DOHH2 (cell line): ENCODE measurements around the gene STEAP3.
A peak's percentile ranks its signal among the peaks of the same experiment; 100 is the strongest.

ENCODE experiments used
- H3F3A ChIP-seq: fragments of 200-600 bp; sonication (generic), shearing (Covaris generic); 2 replicates; pipeline ENCODE4 v1.6.0; 2016; ENCODE audit warnings: antibody characterized with exemption, mild to moderate bottlenecking; ENCODE audit not compliant: control insufficient read depth, insufficient read depth
- H3K27ac ChIP-seq: fragments of 200-600 bp; sonication (generic); 2 replicates; pipeline ENCODE4 v1.5.1; 2014; ENCODE audit warnings: low read depth, mild to moderate bottlenecking, low read length, moderate library complexity
- H3K27me3 ChIP-seq: fragments of 200-600 bp; sonication (generic); 2 replicates; pipeline ENCODE4 v1.6.1; 2014; ENCODE audit warnings: mild to moderate bottlenecking, low read length, mixed read lengths; ENCODE audit not compliant: control insufficient read depth
- H3K36me3 ChIP-seq: fragments of 200-600 bp; sonication (generic); 2 replicates; pipeline ENCODE4 v1.6.1; 2014; ENCODE audit warnings: mild to moderate bottlenecking, low read length, moderate library complexity, mixed read lengths; ENCODE audit not compliant: control insufficient read depth
- H3K4me1 ChIP-seq: fragments of 200-600 bp; sonication (generic); 2 replicates; pipeline ENCODE4 v1.6.1; 2014; ENCODE audit warnings: mild to moderate bottlenecking, low read length, mixed read lengths; ENCODE audit not compliant: control insufficient read depth
- H3K4me2 ChIP-seq: fragments of 200-600 bp; sonication (generic); 2 replicates; pipeline ENCODE4 v1.6.0; 2014; ENCODE audit warnings: mild to moderate bottlenecking, low read length, moderate library complexity
- H3K4me3 ChIP-seq: fragments of 200-600 bp; sonication (generic); 2 replicates; pipeline ENCODE4 v1.5.1; 2014; ENCODE audit warnings: mild to moderate bottlenecking, low read length, mixed read lengths
- H3K79me2 ChIP-seq: fragments of 200-600 bp; sonication (generic); 2 replicates; pipeline ENCODE4 v1.6.1; 2014; ENCODE audit warnings: mild to moderate bottlenecking, low read length, mixed read lengths; ENCODE audit not compliant: control insufficient read depth
- H3K9me2 ChIP-seq: fragments of 200-600 bp; sonication (generic); replicated peaks from 2 replicates; pipeline ENCODE4 v1.6.1; 2014; ENCODE audit warnings: mild to moderate bottlenecking, low read length, mixed read lengths; ENCODE audit not compliant: control insufficient read depth
- H3K9me3 ChIP-seq: fragments of 200-600 bp; sonication (generic); 2 replicates; pipeline ENCODE4 v1.6.1; 2014; ENCODE audit warnings: antibody characterized with exemption, low read length, mixed read lengths; ENCODE audit not compliant: control insufficient read depth, insufficient read depth
- H4K20me1 ChIP-seq: fragments of 200-600 bp; sonication (generic); 2 replicates; pipeline ENCODE4 v1.6.0; 2014; ENCODE audit warnings: low read depth, mild to moderate bottlenecking, antibody characterized with exemption, low read length, moderate library complexity; ENCODE audit not compliant: control insufficient read depth, insufficient read depth
- EZH2phosphoT487 ChIP-seq: fragments of 200-600 bp; sonication (generic); IDR thresholded peaks from 2 replicates; pipeline ENCODE4 v1.6.1; 2017; ENCODE audit warnings: borderline replicate concordance, mild to moderate bottlenecking, antibody characterized with exemption, low read length, moderate library complexity, mixed read lengths
- TF ChIP-seq, protein P1 (sequence below): fragments of 200-600 bp; sonication (generic); IDR thresholded peaks from one replicate; pipeline ENCODE4 v1.5.1; 2014; ENCODE audit warnings: antibody characterized with exemption, mild to moderate bottlenecking, low read depth, low read length; ENCODE audit not compliant: poor library complexity, severe bottlenecking

Gene STEAP3

GRCh38 chr2:119295688-119296375 lies 72.2 kb downstream of the STEAP3 start:
- H3K4me2 ChIP-seq = no peak overlapping the region
- no peaks in the 10 kb centered on the region for H4K20me1 ChIP-seq

GRCh38 chr2:119301413-119301812 lies 77.8 kb downstream of the STEAP3 start:
- Histone ChIP-seq H3K9me2 (no peaks in the 10 kb centered on the region), H3K4me1 (peaks cover 42% of the 10 kb centered on the region), H3K4me2 (no peak overlapping the region), H4K20me1 (no peaks in the 10 kb centered on the region), H3K9me3 (no peaks in the 10 kb centered on the region), H3K4me3 (no peak overlapping the region), H3K27ac (no peak overlapping the region), H3F3A (no peaks in the 10 kb centered on the region), H3K27me3 (no peaks in the 10 kb centered on the region), H3K79me2 (peaks cover 11% of the 10 kb centered on the region), H3K36me3 (no peaks in the 10 kb centered on the region; the same call in 1 of the 2 replicates)
- TF ChIP-seq, protein P1, sequence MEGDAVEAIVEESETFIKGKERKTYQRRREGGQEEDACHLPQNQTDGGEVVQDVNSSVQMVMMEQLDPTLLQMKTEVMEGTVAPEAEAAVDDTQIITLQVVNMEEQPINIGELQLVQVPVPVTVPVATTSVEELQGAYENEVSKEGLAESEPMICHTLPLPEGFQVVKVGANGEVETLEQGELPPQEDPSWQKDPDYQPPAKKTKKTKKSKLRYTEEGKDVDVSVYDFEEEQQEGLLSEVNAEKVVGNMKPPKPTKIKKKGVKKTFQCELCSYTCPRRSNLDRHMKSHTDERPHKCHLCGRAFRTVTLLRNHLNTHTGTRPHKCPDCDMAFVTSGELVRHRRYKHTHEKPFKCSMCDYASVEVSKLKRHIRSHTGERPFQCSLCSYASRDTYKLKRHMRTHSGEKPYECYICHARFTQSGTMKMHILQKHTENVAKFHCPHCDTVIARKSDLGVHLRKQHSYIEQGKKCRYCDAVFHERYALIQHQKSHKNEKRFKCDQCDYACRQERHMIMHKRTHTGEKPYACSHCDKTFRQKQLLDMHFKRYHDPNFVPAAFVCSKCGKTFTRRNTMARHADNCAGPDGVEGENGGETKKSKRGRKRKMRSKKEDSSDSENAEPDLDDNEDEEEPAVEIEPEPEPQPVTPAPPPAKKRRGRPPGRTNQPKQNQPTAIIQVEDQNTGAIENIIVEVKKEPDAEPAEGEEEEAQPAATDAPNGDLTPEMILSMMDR = no peak

More at GRCh38 chr2:119295688-119296375, 72.2 kb downstream of the STEAP3 start:
- Histone ChIP-seq H3K36me3 (no peaks in the 10 kb centered on the region), H3K27ac (no peak overlapping the region), H3K9me2 (no peaks in the 10 kb centered on the region), H3K4me3 (no peak overlapping the region), H3F3A (no peaks in the 10 kb centered on the region), H3K9me3 (no peaks in the 10 kb centered on the region), H3K79me2 (no peaks in the 10 kb centered on the region), H3K27me3 (no peaks in the 10 kb centered on the region), H3K4me1 (no peaks in the 10 kb centered on the region)
- TF ChIP-seq, protein P1 = no peak
- no peak for TF ChIP-seq EZH2phosphoT487

GRCh38 chr2:119304847-119305246 lies 81.2 kb downstream of the STEAP3 start:
- no peak for TF ChIP-seq EZH2phosphoT487
- TF ChIP-seq, protein P1 = no peak
- no peak overlapping the region for H3K27ac ChIP-seq
- no peaks in the 10 kb centered on the region for H3K9me3 ChIP-seq
- no peaks in the 10 kb centered on the region for H4K20me1 ChIP-seq
- H3K4me3 ChIP-seq = no peak overlapping the region
- H3K36me3 ChIP-seq = no peaks in the 10 kb centered on the region; the same call in 1 of the 2 replicates
- no peaks in the 10 kb centered on the region; the same call in 1 of the 2 replicates for H3F3A ChIP-seq
- peak overlapping the region; percentile 58 for H3K4me2 ChIP-seq
- no peaks in the 10 kb centered on the region for H3K9me2 ChIP-seq
- no peaks in the 10 kb centered on the region for H3K27me3 ChIP-seq
- H3K79me2 ChIP-seq = peaks cover 25% of the 10 kb centered on the region
- peaks cover 73% of the 10 kb centered on the region for H3K4me1 ChIP-seq
